ENCODE measurements around the gene SLC16A3.
A peak's percentile ranks its signal among the peaks of the same experiment; 100 is the strongest.

SLC16A3 gene

GRCh38 chr17:82236142-82236971, 7.5 kb downstream of the SLC16A3 start:
- DNase-seq (ENCODE audit: low read depth): no peak

DNA sequence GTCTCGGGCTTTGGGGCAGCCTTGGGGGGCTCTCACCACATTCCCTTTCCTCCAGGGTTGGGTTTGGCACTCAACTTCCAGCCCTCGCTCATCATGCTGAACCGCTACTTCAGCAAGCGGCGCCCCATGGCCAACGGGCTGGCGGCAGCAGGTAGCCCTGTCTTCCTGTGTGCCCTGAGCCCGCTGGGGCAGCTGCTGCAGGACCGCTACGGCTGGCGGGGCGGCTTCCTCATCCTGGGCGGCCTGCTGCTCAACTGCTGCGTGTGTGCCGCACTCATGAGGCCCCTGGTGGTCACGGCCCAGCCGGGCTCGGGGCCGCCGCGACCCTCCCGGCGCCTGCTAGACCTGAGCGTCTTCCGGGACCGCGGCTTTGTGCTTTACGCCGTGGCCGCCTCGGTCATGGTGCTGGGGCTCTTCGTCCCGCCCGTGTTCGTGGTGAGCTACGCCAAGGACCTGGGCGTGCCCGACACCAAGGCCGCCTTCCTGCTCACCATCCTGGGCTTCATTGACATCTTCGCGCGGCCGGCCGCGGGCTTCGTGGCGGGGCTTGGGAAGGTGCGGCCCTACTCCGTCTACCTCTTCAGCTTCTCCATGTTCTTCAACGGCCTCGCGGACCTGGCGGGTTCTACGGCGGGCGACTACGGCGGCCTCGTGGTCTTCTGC, 8.4 kb downstream of the SLC16A3 start:
- no peak for DNase-seq (ENCODE audit: low read depth)

- no peak for DNase-seq (ENCODE audit: low read depth)
These were observed 9.1 kb downstream of the SLC16A3 start for GRCh38 chr17:82237746-82238471.

DNA sequence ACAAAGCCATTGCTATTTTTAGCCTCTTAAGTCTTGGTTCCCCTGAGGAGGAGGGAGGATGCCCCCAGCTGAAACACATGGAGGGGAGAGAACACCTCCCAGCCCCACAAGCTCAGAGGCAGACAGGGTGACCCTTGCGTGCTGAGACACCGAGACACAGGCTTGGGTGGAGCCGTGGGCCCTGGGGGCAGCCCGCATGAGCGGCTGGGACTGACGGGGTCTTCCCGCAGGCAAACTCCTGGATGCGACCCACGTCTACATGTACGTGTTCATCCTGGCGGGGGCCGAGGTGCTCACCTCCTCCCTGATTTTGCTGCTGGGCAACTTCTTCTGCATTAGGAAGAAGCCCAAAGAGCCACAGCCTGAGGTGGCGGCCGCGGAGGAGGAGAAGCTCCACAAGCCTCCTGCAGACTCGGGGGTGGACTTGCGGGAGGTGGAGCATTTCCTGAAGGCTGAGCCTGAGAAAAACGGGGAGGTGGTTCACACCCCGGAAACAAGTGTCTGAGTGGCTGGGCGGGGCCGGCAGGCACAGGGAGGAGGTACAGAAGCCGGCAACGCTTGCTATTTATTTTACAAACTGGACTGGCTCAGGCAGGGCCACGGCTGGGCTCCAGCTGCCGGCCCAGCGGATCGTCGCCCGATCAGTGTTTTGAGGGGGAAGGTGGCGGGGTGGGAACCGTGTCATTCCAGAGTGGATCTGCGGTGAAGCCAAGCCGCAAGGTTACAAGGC, 9.8 kb downstream of the SLC16A3 start:
- no peak for DNase-seq (ENCODE audit: low read depth)

DNA sequence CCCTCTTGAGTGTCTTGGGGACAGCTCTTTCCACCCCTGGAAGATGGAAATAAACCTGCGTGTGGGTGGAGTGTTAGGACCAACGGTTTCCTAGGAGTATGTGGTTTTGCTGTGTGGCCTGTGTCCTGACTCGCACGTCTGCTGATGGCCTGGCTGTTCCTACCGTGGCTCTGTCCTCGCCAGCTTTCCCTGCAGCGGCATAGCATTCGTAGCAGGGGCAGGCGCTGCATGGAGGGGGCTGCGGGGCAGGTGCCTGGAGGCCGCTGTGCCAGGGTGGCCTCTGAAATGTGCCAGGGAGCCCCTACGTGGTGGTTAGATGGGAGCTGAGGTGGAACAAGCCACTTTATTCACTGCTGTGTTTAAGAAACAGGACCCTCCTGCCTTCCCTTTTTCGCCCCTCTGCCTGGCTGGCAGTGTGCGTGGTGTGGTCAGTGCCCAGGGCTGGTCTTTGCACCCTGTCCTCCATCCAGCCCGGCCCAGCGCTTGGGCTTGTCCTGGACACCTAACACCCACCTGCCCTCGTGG, 10.6 kb downstream of the SLC16A3 start:
- no peak for DNase-seq (ENCODE audit: low read depth)

DNA sequence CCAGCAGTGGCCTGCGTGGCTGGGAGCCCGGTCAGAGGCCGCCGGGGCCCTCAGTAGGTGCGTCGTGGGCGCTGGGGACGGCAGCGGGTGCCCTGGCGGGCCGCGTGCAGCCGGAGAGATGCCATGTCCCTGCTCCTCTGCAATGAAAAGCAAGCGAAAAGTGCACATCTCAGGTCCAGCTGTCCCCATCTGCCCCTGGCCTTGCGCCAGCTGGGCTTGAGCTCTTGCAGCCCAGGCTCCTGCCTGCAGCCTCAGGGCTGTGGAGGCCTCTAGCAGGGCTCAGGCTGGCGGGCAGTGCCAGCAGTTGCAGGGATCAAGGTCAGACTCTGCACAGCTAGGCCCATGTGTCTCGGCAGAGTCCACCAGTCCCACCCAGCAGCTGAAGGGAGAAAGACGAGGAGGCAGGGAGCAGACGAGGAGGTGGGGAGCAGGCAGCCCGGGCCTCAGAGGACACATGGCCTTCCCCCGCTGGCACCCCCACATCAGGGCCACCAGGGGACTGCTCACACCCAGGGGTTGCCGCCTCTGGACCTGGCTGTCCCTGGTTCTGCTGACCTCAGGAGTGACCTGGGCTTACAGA, 11.2 kb downstream of the SLC16A3 start:
- no peak for DNase-seq (ENCODE audit: low read depth)

DNA sequence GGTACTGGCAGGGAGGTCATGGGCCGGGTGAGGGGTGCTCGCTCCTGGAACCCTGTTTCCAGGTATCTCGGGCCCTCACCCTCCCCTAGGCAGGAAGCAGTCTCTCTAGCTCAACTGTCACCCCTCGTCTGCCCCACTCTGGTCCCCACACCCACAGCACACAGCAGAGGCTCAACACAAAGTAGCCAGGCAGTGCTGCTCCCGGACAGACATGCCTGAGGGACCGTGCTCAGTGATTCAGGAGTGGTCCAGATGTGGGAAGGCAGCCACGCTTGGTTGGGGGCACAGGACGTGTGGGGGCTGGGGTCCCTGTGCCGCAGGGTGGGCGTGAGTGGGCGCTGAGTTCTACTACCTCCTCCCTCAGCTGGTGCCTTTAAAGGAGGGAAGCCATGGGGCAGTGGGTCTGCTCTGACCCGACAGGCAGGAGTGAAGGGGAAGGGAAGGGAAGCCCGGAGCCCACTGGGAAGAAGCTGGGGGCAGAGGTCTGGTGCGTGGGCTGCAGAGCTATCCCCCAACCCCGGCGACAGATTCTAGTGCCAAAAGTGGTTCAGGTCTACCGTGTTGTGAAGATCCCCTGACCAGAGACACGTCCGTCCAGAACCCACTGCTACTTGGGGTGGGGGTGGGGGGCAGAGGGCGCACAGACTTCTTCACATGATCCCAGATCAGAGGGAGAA, 11.8 kb downstream of the SLC16A3 start:
- no peak for DNase-seq (ENCODE audit: low read depth)

DNA sequence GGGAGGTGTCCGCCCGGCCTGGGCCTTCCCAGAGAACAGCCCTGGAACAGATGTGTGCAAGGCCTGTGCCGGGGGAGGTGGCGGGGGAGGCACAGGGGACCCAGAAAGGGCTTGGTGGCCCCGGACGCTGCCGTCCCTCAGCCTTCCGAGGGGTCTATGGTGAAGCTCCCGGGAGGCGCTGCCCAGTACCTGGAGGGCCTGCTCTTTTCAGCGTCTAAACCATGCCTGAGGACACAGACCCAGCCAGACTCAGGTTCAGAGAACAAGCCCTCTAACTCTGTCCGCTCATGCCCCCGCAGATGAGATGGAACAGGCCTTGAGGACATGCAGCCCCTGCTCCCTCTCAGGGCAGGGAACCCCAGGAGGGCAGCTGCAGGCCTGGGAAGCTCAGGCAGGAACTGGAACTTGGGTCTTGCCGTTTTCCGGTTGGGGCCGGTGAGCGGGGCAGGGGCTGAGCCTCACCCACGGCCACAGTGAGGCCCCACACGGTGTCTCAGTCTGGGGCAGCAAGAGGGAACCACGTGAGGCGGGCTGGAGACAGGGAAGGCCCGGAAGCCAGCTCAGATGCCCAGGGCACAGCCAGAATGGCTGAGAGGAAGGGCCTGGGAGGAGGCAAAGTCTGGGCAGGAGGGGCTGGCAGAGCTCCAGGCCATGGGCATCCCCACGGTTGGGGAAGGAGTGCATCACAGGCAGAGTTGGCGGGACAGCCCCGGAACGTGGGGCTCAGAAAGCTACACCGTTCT, 12.5 kb downstream of the SLC16A3 start:
- DNase-seq (ENCODE audit: low read depth): peak; percentile 38

DNA sequence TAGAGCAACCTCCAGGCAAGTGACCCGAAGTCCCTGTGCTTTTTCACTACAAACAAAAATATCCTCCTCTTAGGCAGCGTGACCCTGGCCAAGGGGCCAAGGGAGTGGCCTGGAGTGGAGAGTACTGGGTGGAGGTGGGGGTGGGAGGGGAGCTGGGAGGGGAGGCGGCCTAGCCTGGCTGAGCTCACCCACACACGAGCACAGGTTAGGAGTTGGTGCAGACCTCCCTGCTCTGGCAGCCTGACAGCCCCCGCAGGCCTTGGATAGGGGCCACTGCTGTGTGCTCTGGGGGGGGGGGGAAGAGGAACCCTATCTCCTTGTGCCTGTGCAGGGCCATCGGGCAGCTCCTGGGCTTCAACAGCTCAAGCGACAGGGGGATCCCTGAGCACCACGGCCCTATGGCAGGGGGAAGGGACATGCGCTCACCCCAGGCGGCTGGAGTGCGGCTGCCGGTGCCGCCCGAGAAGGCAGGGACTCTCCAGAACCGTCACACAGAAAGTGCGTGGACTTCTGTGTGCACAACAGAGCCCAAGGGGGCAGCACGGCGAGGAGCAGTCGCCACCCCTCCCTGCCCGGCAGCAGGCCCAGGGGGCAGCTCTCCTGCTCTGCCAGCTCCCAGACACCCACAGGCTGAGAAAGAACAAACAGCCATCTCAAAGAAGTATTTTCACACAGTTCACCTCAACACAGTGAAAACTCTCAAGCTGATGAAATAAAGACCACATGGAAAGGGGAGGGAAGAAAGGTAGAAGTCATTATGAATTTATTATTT, 13.3 kb downstream of the SLC16A3 start:
- no peak for DNase-seq (ENCODE audit: low read depth)

- no peak for DNase-seq (ENCODE audit: low read depth)
These were observed 13.8 kb downstream of the SLC16A3 start for GRCh38 chr17:82242698-82242976.

GRCh38 chr17:82242977-82243647, 14.3 kb downstream of the SLC16A3 start:
- DNase-seq (ENCODE audit: low read depth): peak; percentile 49

DNA sequence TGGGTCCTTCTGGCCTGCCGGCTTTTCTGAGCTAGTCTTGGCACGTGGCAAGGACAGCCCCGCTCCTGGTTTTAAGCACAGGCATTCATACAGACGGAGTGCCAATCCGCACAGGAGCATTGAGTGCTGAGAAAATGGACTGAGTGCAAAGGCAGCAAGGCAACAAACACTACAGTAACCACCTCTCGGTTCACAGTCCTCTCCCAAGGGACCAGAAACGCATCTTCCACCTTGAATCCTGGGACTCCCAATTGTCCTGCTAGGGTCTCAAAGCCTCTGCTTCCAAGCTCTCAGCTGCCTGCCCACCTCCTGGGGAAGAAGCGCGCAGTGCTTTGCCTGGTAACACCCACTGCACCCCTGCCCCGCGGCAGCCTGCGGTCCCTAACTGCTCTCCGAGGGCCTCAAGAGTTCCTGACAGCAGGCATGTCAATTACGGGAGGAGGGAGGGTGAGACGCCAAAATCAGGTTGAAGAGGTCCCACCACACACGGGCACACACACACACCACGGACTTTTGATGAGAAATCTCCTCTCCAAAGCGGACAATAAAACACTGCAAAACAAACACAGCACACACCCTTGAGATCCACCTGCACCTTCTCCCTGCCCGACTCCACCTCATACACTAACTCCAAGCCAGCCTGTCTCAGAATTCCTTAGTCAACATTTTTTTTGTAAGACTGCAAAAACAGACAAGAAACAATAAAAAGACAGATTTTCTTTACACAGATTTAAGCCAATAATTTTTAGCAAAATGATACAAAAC, 15.0 kb downstream of the SLC16A3 start:
- no peak for DNase-seq (ENCODE audit: low read depth)

GRCh38 chr17:82244413-82245133, 15.7 kb downstream of the SLC16A3 start:
- no peak for DNase-seq (ENCODE audit: low read depth)

- DNase-seq (ENCODE audit: low read depth): no peak
These were observed 16.5 kb downstream of the SLC16A3 start for GRCh38 chr17:82245134-82246039.

- DNase-seq (ENCODE audit: low read depth): no peak
These were observed 17.2 kb downstream of the SLC16A3 start for GRCh38 chr17:82246040-82246364.

- no peak for DNase-seq (ENCODE audit: low read depth)
These were observed 17.7 kb downstream of the SLC16A3 start for GRCh38 chr17:82246365-82247181.

All from HS-5 (cell line).